Ovary (tissue), 3 donors: ENCODE measurements around the gene CDKL4.

Experiments used
- CTCF ChIP-seq, 3 donors: fragments of 450-650 bp in 2 of 3; fragments of 200-600 bp in 1 of 3; IDR thresholded peaks; one replicate each; pipeline versions ENCODE4 v1.5.1 to v1.8.0; 2016 to 2022; ENCODE audit warnings: antibody characterized with exemption in 3 of 3, mild to moderate bottlenecking in 1 of 3
- POLR2A ChIP-seq: fragments of 450-650 bp; IDR thresholded peaks from one replicate; pipeline ENCODE4 v1.6.1; 2017; ENCODE audit warnings: antibody characterized with exemption, mild to moderate bottlenecking, moderate library complexity
- donor health status: DM: no; HTN: no; CAD: no.

GRCh38 chr2:39140322-39140847 lies 103.4 kb downstream of the CDKL4 start:
- TF ChIP-seq CTCF (IDR thresholded peaks at IDR 0.05) (no peak), POLR2A (no peak)
